HepG2 (cell line): ENCODE data around the gene NOL12. TPM values are rescaled to one million over a fixed set of nuclear protein-coding genes. Genes with fewer than 3 reads are reported as not detected.
A peak's percentile ranks its signal among the peaks of the same experiment; 100 is the strongest.

Experiments
- ATAC-seq: fragments of 200-7000 bp; cut with Tn5 transposase; 3 replicates; pipeline ENCODE4 v1.9.1; 2020; ENCODE audit warnings: mild to moderate bottlenecking, moderate library complexity
- BruUV-seq: library from RNA; stranded (reverse); fragments of 400-500 nt; replicated peaks from 2 replicates; lab custom pipeline; 2021; lab: Mats Ljungman, UMichigan
- CTCF ChIA-PET: fragments of 300-600 bp; formaldehyde crosslinking; extraction: SDS; loops from one replicate; lab custom pipeline; 2021; ENCODE audit warnings: low total read pairs, inconsistent platforms, low intra/inter-chr PET ratio; lab: Yijun Ruan, JAX
- POLR2A ChIA-PET: fragments of 350-600 bp; sonication (Branson Sonifier 250); formaldehyde crosslinking; loops from one replicate; lab custom pipeline; 2020; ENCODE audit warnings: antibody characterized with exemption, inconsistent platforms; lab: Yijun Ruan, JAX
- DNase-seq: peaks from one replicate; pipeline ENCODE4 v3.0.0-alpha.2; 2015; ENCODE audit warnings: low spot score
- FAIRE-seq: peaks from 3 replicates; lab custom pipeline; 2011; peaks lifted over from hg19 to GRCh38; lab: Jason Lieb, UNC
- H2AFZ ChIP-seq: one replicate; pipeline ENCODE4 v1.6.1; 2011; ENCODE audit warnings: low read length, inconsistent platforms
- H3K27ac ChIP-seq: fragments of 300-600 bp; 3 replicates; pipeline ENCODE4 v1.8.0; 2011; ENCODE audit warnings: mixed run types, mild to moderate bottlenecking, mixed read lengths, low read length, inconsistent platforms; ENCODE audit not compliant: insufficient read depth; ENCODE audit errors: extremely low read length
- H3K27me3 ChIP-seq, 2 experiments: fragments of 200-600 bp in 1 of 2; 2 replicates in 1 of 2; 3 replicates in 1 of 2; pipeline versions ENCODE4 v1.6.0 to v1.8.0; 2011; ENCODE audit warnings: low read length in 2 of 2, mild to moderate bottlenecking in 2 of 2, moderate library complexity in 2 of 2, inconsistent platforms in 1 of 2; ENCODE audit not compliant: insufficient read depth in 2 of 2, control insufficient read depth in 1 of 2
- H3K36me3 ChIP-seq, 2 experiments: fragments of 200-600 bp in 1 of 2; replicated peaks in 1 of 2; 2 replicates in 1 of 2; 3 replicates in 1 of 2; pipeline versions ENCODE4 v1.5.1 to v1.8.0; 2011; ENCODE audit warnings: low read length in 2 of 2, inconsistent platforms in 1 of 2; ENCODE audit not compliant: insufficient read depth in 2 of 2, control insufficient read depth in 1 of 2
- H3K4me1 ChIP-seq: 2 replicates; pipeline ENCODE4 v1.5.1; 2012; ENCODE audit warnings: low read length, inconsistent platforms; ENCODE audit not compliant: insufficient read depth
- H3K4me2 ChIP-seq: 2 replicates; pipeline ENCODE4 v1.6.0; 2011; ENCODE audit warnings: low read depth, low read length, inconsistent platforms
- H3K4me3 ChIP-seq, 3 experiments: fragments of 200-600 bp in 1 of 3; sonication (generic), shearing (Covaris generic) in 1 of 3; replicated peaks in 1 of 3; 2 replicates each; pipeline ENCODE4 v1.5.1; 2011 to 2016; ENCODE audit warnings: low read length in 3 of 3, inconsistent platforms in 2 of 3, low read depth in 2 of 3, mild to moderate bottlenecking in 2 of 3, control low read depth in 1 of 3, mixed read lengths in 1 of 3; ENCODE audit not compliant: insufficient read depth in 1 of 3
- H3K79me2 ChIP-seq: one replicate; pipeline ENCODE4 v1.6.1; 2011; ENCODE audit warnings: low read length, inconsistent platforms; ENCODE audit not compliant: insufficient read depth
- H3K9ac ChIP-seq: 2 replicates; pipeline ENCODE4 v1.6.0; 2011; ENCODE audit warnings: mild to moderate bottlenecking, low read depth, low read length, inconsistent platforms; ENCODE audit not compliant: insufficient read depth
- H3K9me3 ChIP-seq: 2 replicates; pipeline ENCODE4 v1.5.1; 2012; ENCODE audit warnings: mild to moderate bottlenecking, low read length
- H4K20me1 ChIP-seq: 2 replicates; pipeline ENCODE4 v1.6.0; 2011; ENCODE audit warnings: inconsistent platforms, mild to moderate bottlenecking, low read length, moderate library complexity; ENCODE audit not compliant: insufficient read depth
- ARHGAP35 ChIP-seq: sonication (generic); formaldehyde crosslinking; IDR thresholded peaks from 2 replicates; pipeline ENCODE4 v1.9.0; 2022; ENCODE audit warnings: mild to moderate bottlenecking, inconsistent platforms, moderate library complexity, missing genetic modification reagents, borderline replicate concordance
- CBX2 ChIP-seq, 2 experiments: fragments of 200-600 bp in 1 of 2; sonication (generic); formaldehyde crosslinking in 1 of 2; IDR thresholded peaks; 2 replicates each; pipeline versions ENCODE4 v1.7.0 to v1.8.1; 2018 to 2022; ENCODE audit warnings: low read depth in 2 of 2, low read length in 1 of 2, mild to moderate bottlenecking in 1 of 2, missing genetic modification reagents in 1 of 2
- CEBPZ ChIP-seq: IDR thresholded peaks from 2 replicates; pipeline ENCODE4 v1.6.1; 2012; ENCODE audit warnings: low read length, improper control_type of control experiment
- CERS6 ChIP-seq: sonication (generic); formaldehyde crosslinking; IDR thresholded peaks from 2 replicates; pipeline ENCODE4 v1.5.0; 2020; ENCODE audit warnings: missing genetic modification reagents
- ISL2 ChIP-seq: sonication (generic); formaldehyde crosslinking; IDR thresholded peaks from 2 replicates; pipeline ENCODE4 v1.5.0; 2020; ENCODE audit warnings: missing genetic modification reagents
- MAFF ChIP-seq: IDR thresholded peaks from 2 replicates; pipeline ENCODE4 v1.6.1; 2011; ENCODE audit warnings: low read depth, low read length, improper control_type of control experiment
- NFRKB ChIP-seq: fragments of 450-650 bp; IDR thresholded peaks from 2 replicates; pipeline ENCODE4 v1.6.1; 2017
- SRSF4 ChIP-seq: fragments of 200-400 bp; formaldehyde crosslinking; IDR thresholded peaks from one replicate; pipeline ENCODE4 v1.6.1; 2018; ENCODE audit warnings: mild to moderate bottlenecking, low read depth, low read length, moderate library complexity; ENCODE audit not compliant: poor library complexity, severe bottlenecking
- ZFX ChIP-seq: sonication (generic); formaldehyde crosslinking; IDR thresholded peaks from 2 replicates; pipeline ENCODE4 v1.4.0; 2020; ENCODE audit warnings: mild to moderate bottlenecking, low read depth, missing genetic modification reagents, moderate library complexity
- ZNF768 ChIP-seq: sonication (generic); formaldehyde crosslinking; IDR thresholded peaks from 2 replicates; pipeline ENCODE4 v1.4.0; 2020; ENCODE audit warnings: missing genetic modification reagents
- ZSCAN29 ChIP-seq: sonication (generic); formaldehyde crosslinking; conservative IDR thresholded peaks from 2 replicates; pipeline ENCODE4 v1.4.0; 2020; ENCODE audit warnings: mild to moderate bottlenecking, missing genetic modification reagents
- WGBS: methylation state at CpG from one replicate; pipeline ENCODE4 v1.1.6; 2017; ENCODE audit warnings: low lambda C conversion rate; 5-methylcytosine and 5-hydroxymethylcytosine counted together
- in situ Hi-C: cut with HindIII; loops from 2 replicates; pipeline ENCODE4 v1.10.0; 2017; ENCODE audit warnings: low pct_unique_long_range_greater_than_20kb; ENCODE audit not compliant: extremely low pct_ligation_motif_present
- intact Hi-C: fragments of 100-400 bp; cut with micrococcal nuclease; formaldehyde crosslinking; loops from one replicate; pipeline ENCODE4 v1.10.0; 2022; ENCODE audit not compliant: unreplicated experiment
- polyA plus RNA-seq, 8 experiments: library from polyadenylated mRNA; depleted of rRNA in 3 of 8; stranded (reverse) in 7 of 8; unstranded in 1 of 8; fragments of >200 nt; fragmentation: Illumina TruSeq in 4 of 8; extraction: Trizol in 4 of 8; gene quantifications; 2 replicates each; pipeline versions ENCODE4 v1.2.1 to v1.2.3, GENCODE V29; 2011 to 2016; ENCODE audit warnings: low read depth in 4 of 8, missing spikeins in 1 of 8, mixed read lengths in 1 of 8; ENCODE audit not compliant: insufficient read depth in 1 of 8
- total RNA-seq, 5 experiments: library from RNA; depleted of rRNA; stranded (reverse); fragments of >200 nt; fragmentation: Illumina TruSeq; extraction: Trizol; gene quantifications; 2 replicates each; pipeline ENCODE4 v1.2.3, GENCODE V29; 2016; ENCODE audit warnings: low read depth in 1 of 5
- TF ChIP-seq, protein P1 (sequence below): sonication (generic); formaldehyde crosslinking; IDR thresholded peaks from 2 replicates; pipeline ENCODE4 v1.5.0; 2020; ENCODE audit warnings: mild to moderate bottlenecking, missing genetic modification reagents

The NOL12 gene
- total and polyA plus RNA-seq, 2 of the 13 experiments (the other 11 are each of a cell fraction or from before 2014, with no cell fraction given), result 14.3 to 31.4 TPM

GRCh38 chr22:37725551-37726240 is 39.6 kb downstream of the NOL12 start (continued):
- TF ChIP-seq CEBPZ, result no peak
- no peak for TF ChIP-seq MAFF
- TF ChIP-seq ARHGAP35, result no peak
- TF ChIP-seq ISL2 (CRISPR knock-in tag), result no peak
- no peak for TF ChIP-seq SRSF4
- no peak for TF ChIP-seq ZFX (CRISPR knock-in tag)

DNA sequence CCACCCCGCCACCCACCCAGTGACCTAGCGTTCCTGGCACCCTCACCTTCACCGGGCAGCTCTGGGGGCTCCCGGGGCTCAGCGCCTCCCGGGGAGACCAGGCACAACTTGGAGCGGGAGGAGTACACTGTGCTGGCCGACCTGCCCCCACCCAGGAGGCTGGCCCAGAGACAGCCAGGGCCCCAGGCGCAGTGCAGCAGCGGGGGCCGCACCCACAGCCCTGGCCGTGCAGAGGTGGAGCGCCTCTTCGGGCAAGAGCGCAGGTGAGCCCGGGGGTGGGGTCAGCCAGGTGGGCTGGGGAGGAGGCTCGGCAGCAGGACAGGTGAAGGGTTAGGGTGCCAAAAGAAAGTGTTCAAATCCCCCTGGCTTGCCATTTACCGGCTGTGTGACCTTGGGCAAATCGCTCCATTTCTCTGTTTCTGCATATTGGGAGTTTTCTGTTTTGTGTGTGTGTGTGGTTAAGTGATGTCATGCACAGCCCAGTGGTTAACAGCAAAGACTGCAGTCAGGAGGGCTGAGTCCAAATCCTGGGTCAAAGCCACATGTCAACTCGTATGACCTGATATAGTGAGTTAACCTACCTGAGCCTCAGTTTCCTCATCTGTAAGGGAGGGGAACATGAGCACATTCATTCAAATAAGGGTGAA is 40.2 kb downstream of the NOL12 start:
- Histone ChIP-seq H2AFZ (no peak overlapping the region), H3K4me3 (no peak overlapping the region), H4K20me1 (no peaks in the 10 kb centered on the region), H3K9ac (no peak overlapping the region), H3K27ac (no peak overlapping the region), H3K36me3 (0 out of 5 replicates have a peak, but pooled peaks cover 0 to 1% of the 10 kb centered on the region in 2 experiments), H3K4me1 (peaks cover 23% of the 10 kb centered on the region), H3K9me3 (no peaks in the 10 kb centered on the region), H3K4me2 (no peak overlapping the region), H3K27me3 (no peaks in the 10 kb centered on the region), H3K79me2 (no peaks in the 10 kb centered on the region)
- WGBS, result 89% methylated on average over 13 of the region's 20 CpGs
- intact Hi-C loops, result no loop called here
- no TSS peak for BruUV-seq
- POLR2A ChIA-PET, result no interaction called here
- FAIRE-seq, result no peak
- CTCF ChIA-PET, result no interaction called here
- peak; percentile 49; the same call in 2 of the 3 replicates for ATAC-seq
- in situ Hi-C loops, result no loop called here
- no peak for DNase-seq
- TF ChIP-seq ZNF768, result peak; percentile 90
- no peak for TF ChIP-seq ZSCAN29 (CRISPR knock-in tag)
- TF ChIP-seq CBX2 (IDR thresholded peaks at IDR 0.05; ENCODE audit: low read depth, low read length), result no peak
- no peak for TF ChIP-seq CBX2 (CRISPR knock-in tag; IDR thresholded peaks at IDR 0.05; ENCODE audit: low read depth)
- TF ChIP-seq CERS6, result no peak
- no peak for TF ChIP-seq NFRKB
- TF ChIP-seq, protein P1, sequence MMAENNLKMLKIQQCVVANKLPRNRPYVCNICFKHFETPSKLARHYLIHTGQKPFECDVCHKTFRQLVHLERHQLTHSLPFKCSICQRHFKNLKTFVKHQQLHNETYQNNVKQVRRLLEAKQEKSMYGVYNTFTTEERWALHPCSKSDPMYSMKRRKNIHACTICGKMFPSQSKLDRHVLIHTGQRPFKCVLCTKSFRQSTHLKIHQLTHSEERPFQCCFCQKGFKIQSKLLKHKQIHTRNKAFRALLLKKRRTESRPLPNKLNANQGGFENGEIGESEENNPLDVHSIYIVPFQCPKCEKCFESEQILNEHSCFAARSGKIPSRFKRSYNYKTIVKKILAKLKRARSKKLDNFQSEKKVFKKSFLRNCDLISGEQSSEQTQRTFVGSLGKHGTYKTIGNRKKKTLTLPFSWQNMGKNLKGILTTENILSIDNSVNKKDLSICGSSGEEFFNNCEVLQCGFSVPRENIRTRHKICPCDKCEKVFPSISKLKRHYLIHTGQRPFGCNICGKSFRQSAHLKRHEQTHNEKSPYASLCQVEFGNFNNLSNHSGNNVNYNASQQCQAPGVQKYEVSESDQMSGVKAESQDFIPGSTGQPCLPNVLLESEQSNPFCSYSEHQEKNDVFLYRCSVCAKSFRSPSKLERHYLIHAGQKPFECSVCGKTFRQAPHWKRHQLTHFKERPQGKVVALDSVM (CRISPR knock-in tag), result no peak
